GM19043 (cell line): ENCODE results near the gene CAPN5.
A peak's percentile ranks its signal among the peaks of the same experiment; 100 is the strongest.

Experiments used
- ATAC-seq: cut with Tn5 transposase; IDR thresholded peaks from one replicate; pipeline ENCODE4 v1.9.1; 2021; ENCODE audit warnings: low read depth; ENCODE audit not compliant: unreplicated experiment

CAPN5 gene

GRCh38 chr11:77081976-77082836 is 15.4 kb downstream of the CAPN5 start:
- no peak for ATAC-seq

GRCh38 chr11:77082838-77083565 is 16.2 kb downstream of the CAPN5 start:
- no peak for ATAC-seq

GRCh38 chr11:77083566-77084245 is 16.9 kb downstream of the CAPN5 start:
- no peak for ATAC-seq

GRCh38 chr11:77084581-77085191 is 17.9 kb downstream of the CAPN5 start:
- no peak for ATAC-seq

GRCh38 chr11:77085652-77086051 is 18.9 kb downstream of the CAPN5 start:
- ATAC-seq = no peak

DNA sequence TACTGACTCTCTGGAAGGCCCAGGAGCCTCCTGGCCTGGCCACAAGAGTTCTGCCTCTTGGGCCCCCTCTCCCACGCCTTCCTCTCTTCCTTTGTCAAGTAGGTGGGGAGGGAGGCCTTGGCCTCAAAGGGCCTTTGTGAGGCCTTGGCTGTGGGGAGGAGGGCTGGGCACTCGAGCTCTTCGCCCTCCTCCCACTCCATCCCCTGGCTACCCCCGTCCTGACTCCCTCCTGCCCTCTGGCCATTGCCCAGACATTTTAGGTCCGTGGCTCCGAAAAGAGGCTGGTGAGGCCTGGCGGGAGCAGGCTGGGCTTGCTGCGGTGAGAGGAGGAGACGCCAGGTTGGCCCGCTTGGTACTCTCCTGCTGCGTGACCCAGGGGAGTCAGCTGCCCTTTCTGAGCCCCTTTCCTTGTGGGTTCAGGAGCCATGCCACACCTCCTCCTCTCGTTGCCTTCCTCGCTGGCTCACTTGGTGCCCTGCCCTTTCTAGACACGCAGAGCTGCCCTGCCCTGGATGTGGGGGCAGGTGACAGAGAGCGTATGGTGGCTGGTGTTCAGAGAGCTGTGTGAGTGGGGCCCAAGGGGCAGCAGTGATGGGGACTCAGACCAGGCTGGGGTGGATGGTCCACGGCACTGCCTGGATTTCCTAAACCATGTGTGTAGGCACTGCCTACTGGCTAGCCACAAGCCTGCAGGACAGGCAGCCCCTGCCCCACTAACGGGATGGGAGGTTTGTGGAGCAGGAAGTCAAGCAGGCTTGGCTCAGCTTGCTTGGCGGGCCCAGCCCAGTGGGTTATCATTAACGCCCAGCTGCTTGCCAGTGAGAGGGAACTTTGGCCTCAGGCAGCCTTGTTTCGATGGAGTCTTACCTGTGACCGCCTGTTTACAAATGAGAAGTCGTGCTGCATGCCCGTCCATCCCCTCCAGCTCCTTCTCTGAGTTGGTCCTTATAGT is 20.0 kb downstream of the CAPN5 start:
- ATAC-seq = no peak

DNA sequence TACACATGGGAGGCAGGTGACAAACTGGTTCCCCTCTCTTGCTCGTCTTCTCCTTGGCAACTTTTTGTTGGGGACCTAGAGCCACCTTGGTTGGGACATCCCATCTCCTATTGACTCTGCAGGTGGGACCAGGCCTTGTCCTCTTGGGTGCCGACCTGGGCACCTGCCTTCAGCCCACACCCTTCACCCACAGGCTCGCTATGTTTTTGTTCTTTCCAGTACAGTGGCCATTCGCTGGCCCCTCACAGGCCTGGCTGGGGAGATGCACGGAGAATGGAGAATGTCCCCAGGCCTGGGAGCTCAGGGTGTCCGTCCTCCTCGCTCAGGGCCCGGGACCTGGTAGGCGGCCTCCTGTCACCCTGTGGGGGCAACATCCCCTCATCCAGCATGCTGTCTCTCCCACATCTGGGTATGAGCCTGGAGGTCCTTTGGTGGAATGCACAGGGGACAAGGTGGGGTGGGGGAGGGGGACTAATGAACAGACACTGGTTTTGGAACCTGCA is 21.0 kb downstream of the CAPN5 start:
- ATAC-seq = no peak

- ATAC-seq = no peak
Observed at GRCh38 chr11:77088236-77089003, 21.6 kb downstream of the CAPN5 start.

DNA sequence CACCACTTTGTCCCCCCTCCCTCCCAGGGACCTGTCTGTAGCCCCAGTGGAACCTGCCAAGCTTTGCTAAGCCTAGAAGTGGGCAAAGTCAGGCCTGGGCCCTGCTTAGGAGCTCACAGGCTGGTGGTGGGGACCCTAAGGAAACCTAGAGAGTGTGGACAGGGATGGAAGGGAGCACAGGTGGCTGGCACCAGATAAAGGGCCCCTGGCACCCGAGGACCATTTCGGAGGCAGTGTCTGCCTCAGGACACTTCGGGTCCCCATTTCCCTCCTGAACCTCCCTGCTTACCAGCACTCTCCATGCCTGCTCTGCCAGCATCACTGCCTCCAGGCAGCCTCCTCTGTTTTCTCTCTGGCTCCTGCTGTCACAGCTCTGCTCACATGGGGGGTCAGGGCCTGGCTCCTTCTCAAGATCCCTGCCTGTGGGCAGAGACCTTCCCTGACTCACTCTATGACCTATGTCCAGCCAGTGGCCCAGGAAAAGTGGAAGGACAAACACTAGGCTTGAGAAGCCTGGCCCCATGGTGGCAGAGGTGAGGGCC is 22.3 kb downstream of the CAPN5 start:
- ATAC-seq = no peak

- ATAC-seq = no peak
Observed at GRCh38 chr11:77090046-77090372, 23.2 kb downstream of the CAPN5 start.

DNA sequence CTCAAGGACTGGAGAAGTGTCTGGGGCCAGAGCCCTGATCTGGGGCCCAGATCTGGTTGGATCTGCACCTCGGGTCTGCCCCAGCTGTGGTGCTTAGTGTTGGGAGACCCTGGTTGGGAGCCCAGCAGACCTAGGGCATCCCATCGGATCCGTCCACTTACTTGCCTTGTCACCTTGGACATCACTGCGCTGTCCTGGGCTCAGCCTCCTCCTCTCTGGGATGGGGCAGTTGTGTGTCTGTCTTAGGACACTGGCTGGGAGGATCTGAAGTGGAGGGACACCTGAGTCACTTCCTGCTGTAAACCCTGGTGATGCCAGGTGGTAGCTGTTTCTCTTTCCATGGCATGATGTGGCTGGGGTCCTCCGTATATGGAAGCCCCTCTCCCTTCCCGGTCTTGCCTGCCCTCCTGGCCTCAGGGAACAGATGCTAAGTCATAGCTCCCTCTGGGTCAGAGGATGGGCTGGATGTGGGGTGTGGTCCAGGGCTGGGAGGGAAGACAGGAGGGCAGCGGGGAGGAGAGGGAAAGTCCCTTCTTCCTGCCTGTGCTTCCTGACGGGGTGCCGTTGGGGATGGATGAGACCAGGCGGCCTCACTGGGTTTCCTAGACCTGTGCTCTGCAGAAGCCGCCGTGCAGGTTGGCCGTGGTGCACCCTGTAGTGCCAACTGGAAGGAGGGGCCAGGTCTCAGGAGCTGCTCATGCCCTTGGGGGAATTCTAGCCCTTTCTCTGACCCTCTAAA is 23.8 kb downstream of the CAPN5 start:
- ATAC-seq = no peak

GRCh38 chr11:77091146-77091940 is 24.6 kb downstream of the CAPN5 start:
- ATAC-seq = peak; percentile 72

DNA sequence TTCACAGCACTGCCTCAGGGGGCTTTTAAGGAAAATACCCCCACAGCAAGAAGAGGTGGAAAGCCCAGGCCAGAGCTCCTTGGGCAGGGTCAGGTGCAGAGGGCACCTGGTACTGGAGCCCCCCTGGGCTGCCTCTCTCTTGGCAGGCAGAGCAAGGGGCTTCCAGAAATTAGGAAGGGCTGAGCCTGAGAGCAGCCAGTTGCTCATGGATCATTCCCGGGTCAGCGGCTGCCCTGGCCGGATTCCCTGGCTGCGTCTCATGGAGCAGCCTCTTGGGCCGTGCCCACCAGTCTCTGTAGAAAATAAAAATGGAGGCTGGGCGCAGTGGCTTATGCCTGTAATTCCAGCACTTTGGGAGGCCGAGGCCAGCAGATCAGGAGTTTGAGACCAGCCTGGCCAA is 25.6 kb downstream of the CAPN5 start:
- no peak for ATAC-seq

GRCh38 chr11:77093056-77093891 is 26.5 kb downstream of the CAPN5 start:
- ATAC-seq = no peak

DNA sequence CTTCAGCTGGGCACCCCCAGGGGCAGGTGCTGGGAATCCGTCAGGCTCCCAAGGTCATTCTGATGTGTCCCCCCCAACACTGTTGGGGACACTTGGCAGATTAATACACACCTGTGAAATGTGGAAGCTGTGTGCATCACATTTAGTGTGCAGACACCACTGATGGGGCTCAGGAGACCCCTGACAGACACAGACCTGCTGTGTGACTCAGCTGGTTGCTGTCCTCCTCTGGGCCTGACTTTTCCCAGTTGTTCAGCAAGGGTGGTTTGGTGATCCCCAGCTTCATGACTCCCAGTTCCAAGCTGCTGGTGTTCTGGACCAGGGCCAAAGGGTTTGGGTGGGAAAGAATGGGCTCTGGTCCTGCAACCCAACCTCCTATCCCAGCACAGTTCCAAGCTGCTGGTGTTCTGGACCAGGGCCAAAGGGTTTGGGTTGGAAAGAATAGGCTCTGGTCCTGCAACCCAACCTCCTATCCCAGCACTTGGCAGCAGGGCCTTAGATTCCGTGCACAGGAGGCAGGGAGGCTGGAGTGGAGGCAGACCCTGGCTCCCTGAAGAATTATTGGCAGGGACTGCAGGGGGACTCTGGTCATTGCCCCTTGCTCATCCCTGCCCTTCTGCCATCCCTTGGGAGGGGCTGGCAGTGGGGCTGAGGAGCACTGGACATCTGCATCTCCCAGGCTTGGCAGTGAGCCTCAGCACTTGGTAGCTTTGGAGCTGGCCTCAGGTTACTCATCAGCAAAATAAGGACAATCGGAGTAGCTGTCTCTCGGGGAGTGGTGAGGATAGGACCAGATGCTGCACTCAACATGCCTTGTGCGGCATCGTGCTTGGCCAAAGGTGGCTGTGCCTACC is 27.4 kb downstream of the CAPN5 start:
- ATAC-seq = no peak
